Measurements from ENCODE around the gene PERM1. TPM values are rescaled to one million over a fixed set of nuclear protein-coding genes. Genes with fewer than 3 reads are reported as not detected.
"Not testable (repeated sequence)": the region's sequence is repeated elsewhere in the genome, so short reads cannot be mapped to it uniquely, and the experiment has no call there.

Gene PERM1
- total RNA-seq, 2 donors from 2014 or later: not detected

DNA sequence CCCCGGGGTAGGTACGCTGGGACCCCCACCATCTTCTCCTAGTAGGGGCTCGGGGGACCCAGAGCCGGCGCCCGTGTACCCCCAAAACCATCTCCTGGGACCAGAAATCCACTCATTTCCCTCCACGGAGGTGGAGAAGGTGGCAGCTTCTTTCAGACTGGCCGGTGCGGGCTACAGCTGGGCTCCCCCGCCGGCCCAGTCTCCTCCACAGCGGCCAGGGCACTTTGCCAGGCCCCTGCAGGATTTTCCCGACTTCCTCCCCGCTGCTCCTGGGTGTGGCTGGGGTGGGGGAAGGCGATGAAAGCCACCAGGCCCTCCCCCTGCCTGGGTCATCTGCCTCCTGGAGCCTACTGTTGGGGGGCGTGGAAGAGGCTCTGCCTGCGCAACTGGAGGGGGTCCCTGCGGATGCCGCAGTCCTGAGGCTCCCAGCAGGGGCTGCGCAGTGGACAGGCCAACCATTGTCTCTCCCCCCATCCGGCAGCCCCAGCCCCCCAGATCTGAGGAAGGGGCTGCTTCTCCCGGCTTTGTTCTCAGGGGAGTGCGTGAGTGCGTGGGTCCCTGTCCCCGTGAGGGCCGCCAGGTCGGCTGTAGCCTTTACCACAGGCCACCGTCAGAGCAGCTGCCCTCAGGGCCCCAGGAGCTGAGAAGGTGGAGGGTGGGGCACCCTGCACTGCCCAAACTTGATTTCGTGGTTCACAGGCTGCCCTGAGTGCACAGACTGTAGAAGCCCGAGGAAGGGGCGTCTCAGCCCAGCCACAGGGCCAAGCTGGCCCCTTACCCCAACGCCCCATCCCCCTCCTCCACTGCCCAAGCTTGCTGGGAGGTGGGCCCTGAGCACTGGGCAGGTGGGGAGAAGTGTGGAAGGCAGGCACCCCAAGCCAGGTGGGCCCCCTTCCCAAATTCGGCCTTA, 39.4 kb upstream of the PERM1 start:
- Mint-ChIP-seq H3K9me3 (no peaks in the 10 kb centered on the region), H3K4me3 (peak overlapping the region; percentile 22), H3K27ac (no peak overlapping the region), H3K27me3 (peaks cover 0 to 2% of the 10 kb centered on the region in 2 donors), H3K4me1 (ENCODE audit: low read depth in 2 of 2) (peaks cover 4 to 8% of the 10 kb centered on the region in 2 donors), H3K36me3 (no peaks in the 10 kb centered on the region)
- DNase-seq (ENCODE audit: low spot score) (no peak), ATAC-seq (no peak)

GRCh38 chr1:1020415-1021009, 38.6 kb upstream of the PERM1 start:
- Mint-ChIP-seq H3K27me3 (peaks cover 0 to 2% of the 10 kb centered on the region in 2 donors), H3K4me3 (peak overlapping the region; percentile 22), H3K36me3 (no peaks in the 10 kb centered on the region), H3K9me3 (no peaks in the 10 kb centered on the region), H3K27ac (no peak overlapping the region), H3K4me1 (ENCODE audit: low read depth in 2 of 2) (peaks cover 4 to 8% of the 10 kb centered on the region in 2 donors)
- DNase-seq (ENCODE audit: low spot score) (no peak), ATAC-seq (no peak)

DNA sequence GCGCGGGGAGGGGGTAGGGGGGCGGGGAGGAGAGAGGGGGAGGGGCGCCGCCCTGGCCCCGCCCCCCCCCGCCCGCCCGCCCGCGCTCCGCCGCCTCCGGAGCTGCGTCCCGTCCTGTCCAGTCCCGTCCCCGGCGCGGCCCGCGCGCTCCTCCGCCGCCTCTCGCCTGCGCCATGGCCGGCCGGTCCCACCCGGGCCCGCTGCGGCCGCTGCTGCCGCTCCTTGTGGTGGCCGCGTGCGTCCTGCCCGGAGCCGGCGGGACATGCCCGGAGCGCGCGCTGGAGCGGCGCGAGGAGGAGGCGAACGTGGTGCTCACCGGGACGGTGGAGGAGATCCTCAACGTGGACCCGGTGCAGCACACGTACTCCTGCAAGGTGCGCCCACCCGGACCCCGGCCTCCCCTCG, 38.1 kb upstream of the PERM1 start, which contains the start of gene AGRN:
Gene AGRN (plus strand): TSS at position 121 of the 405 bp plus-strand sequence. CDS start 53 bp downstream, at position 174.
- H3K36me3 Mint-ChIP-seq: no peaks in the 10 kb centered on the region
- ATAC-seq: peak; percentile 43 to 64
- no peak within 1 kb of the TSS for H3K27ac Mint-ChIP-seq
- DNase-seq (ENCODE audit: low spot score): no peak
- no peaks in the 10 kb centered on the region for H3K9me3 Mint-ChIP-seq
- peak within 1 kb of the TSS; percentile 22 for H3K4me3 Mint-ChIP-seq
- H3K4me1 Mint-ChIP-seq (ENCODE audit: low read depth in 2 of 2): peaks cover 4 to 8% of the 10 kb centered on the region in 2 donors
- H3K27me3 Mint-ChIP-seq: peaks cover 0 to 2% of the 10 kb centered on the region in 2 donors

GRCh38 chr1:1019122-1019999, 37.5 kb upstream of the PERM1 start:
- DNase-seq (ENCODE audit: low spot score): peak; percentile 89
- Mint-ChIP-seq H3K36me3 (no peaks in the 10 kb centered on the region), H3K27me3 (peaks cover 0 to 2% of the 10 kb centered on the region in 2 donors), H3K4me3 (no peak overlapping the region), H3K4me1 (ENCODE audit: low read depth in 2 of 2) (peaks cover 4 to 11% of the 10 kb centered on the region in 2 donors), H3K27ac (no peak overlapping the region), H3K9me3 (no peaks in the 10 kb centered on the region)
- ATAC-seq: peak; percentile 92 to 95

DNA sequence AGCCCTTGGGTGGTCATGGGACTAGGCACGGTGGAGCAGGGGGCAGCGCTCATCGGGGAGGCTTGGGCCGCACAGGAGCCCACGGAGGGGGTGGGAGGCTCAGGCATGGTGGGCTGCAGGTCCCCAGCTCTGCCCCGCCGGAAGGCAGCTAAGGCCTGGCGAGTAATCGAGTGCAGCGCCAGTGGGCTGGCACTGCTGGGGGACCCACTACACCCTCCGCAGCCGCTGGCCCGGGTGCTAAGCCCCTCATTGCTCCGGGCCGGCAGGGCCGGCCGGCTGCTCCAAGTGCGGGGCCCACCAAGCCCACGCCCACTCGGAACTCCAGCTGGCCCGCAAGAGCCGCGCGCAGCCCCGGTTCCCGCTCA, 36.4 kb upstream of the PERM1 start:
- not testable (repeated sequence) for H3K4me3 Mint-ChIP-seq; DNase-seq (ENCODE audit: low spot score)

DNA sequence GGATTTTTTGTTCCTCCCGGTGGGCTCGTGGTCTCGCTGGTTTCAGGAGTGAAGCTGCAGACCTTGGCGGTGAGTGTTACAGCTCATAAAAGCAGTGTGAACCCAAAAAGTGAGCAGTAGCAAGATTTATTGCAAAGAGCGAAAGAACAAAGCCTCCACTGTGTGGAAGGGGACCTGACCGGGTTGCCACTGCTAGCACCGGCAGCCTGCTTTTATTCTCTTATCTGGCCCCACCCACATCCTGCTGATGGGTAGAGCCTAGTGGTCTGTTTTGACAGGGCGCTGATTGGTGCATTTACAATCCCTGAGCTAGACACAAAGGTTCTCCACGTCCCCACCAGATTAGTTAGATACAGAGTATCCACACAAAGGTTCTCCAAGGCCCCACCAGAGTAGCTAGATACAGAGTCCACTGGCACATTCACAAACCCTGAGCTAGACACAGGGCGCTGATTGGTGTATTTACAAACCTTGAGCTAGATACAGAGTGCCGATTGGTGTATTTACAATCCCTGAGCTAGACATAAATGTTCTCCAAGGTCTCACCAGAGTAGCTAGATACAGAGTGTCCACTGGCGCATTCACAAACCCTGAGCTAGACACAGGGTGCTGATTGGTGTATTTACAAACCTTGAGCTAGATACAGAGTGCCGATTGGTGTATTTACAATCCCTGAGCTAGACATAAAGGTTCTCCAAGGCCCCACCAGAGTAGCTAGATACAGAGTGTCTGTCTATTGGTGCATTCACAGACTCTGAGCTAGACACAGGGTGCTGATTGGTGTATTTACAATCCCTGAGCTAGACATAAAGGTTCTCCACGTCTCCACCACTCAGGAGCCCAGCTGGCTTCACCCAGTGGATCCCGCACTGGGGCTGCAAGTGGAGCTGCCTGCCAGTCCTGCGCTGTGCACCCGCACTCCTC, 35.8 kb upstream of the PERM1 start:
- not testable (repeated sequence) for H3K27me3 Mint-ChIP-seq; ATAC-seq; H3K36me3 Mint-ChIP-seq; H3K9me3 Mint-ChIP-seq; DNase-seq (ENCODE audit: low spot score)
- H3K27ac Mint-ChIP-seq: peak overlapping the region; percentile 55 to 68
- H3K4me1 Mint-ChIP-seq (ENCODE audit: low read depth in 2 of 2): peaks cover 18 to 26% of the 10 kb centered on the region in 2 donors
- H3K4me3 Mint-ChIP-seq: peak overlapping the region; percentile 8

More for the DNA sequence above, 36.4 kb upstream of the PERM1 start:
- H3K9me3 Mint-ChIP-seq, H3K36me3 Mint-ChIP-seq, H3K27ac Mint-ChIP-seq, ATAC-seq, H3K27me3 Mint-ChIP-seq: not testable (repeated sequence)
- H3K4me1 Mint-ChIP-seq (ENCODE audit: low read depth in 2 of 2): peaks cover 12 to 22% of the 10 kb centered on the region in 2 donors

- Mint-ChIP-seq H3K27ac (peak overlapping the region in 1 of 2 donors; percentile 99), H3K9me3 (no peaks in the 10 kb centered on the region), H3K4me3 (peak overlapping the region; percentile 91), H3K27me3 (no peaks in the 10 kb centered on the region), H3K4me1 (ENCODE audit: low read depth in 2 of 2) (peaks cover 18 to 29% of the 10 kb centered on the region in 2 donors), H3K36me3 (no peaks in the 10 kb centered on the region)
- no peak for ATAC-seq
- DNase-seq (ENCODE audit: low spot score): no peak
Measured at GRCh38 chr1:1014799-1015681, 33.1 kb upstream of the PERM1 start.

DNA sequence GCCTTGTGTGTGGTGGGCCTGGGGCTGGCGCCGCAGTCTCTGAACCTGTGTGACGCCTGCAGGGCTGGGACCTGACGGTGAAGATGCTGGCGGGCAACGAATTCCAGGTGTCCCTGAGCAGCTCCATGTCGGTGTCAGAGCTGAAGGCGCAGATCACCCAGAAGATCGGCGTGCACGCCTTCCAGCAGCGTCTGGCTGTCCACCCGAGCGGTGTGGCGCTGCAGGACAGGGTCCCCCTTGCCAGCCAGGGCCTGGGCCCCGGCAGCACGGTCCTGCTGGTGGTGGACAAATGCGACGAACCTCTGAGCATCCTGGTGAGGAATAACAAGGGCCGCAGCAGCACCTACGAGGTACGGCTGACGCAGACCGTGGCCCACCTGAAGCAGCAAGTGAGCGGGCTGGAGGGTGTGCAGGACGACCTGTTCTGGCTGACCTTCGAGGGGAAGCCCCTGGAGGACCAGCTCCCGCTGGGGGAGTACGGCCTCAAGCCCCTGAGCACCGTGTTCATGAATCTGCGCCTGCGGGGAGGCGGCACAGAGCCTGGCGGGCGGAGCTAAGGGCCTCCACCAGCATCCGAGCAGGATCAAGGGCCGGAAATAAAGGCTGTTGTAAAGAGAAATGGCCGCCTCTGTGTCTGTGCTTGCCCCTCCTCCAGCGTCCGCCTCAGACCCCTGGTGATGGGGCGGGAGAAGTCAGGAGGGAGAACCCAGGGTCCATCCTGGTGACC, 32.2 kb upstream of the PERM1 start:
- DNase-seq (ENCODE audit: low spot score) (no peak), ATAC-seq (peak in 1 of 2 donors; percentile 13)
- H3K27ac Mint-ChIP-seq: peak overlapping the region; percentile 84 to 99
- peak overlapping the region; percentile 91 for H3K4me3 Mint-ChIP-seq
- H3K4me1 Mint-ChIP-seq (ENCODE audit: low read depth in 2 of 2): peaks cover 21 to 32% of the 10 kb centered on the region in 2 donors
- no peaks in the 10 kb centered on the region for H3K36me3 Mint-ChIP-seq
- peaks cover 1% of the 10 kb centered on the region for H3K9me3 Mint-ChIP-seq
- H3K27me3 Mint-ChIP-seq: no peaks in the 10 kb centered on the region

GRCh38 chr1:1013105-1013921, 31.4 kb upstream of the PERM1 start, which contains the start of gene ISG15:
Gene ISG15 (plus strand): TSS chr1:1013497. CDS start chr1:1013574, 77 bp downstream.
- Mint-ChIP-seq H3K4me3 (peak within 1 kb of the TSS; percentile 91), H3K9me3 (peaks cover 3% of the 10 kb centered on the region), H3K4me1 (ENCODE audit: low read depth in 2 of 2) (peaks cover 23 to 35% of the 10 kb centered on the region in 2 donors), H3K27me3 (no peaks in the 10 kb centered on the region), H3K27ac (peak within 1 kb of the TSS; percentile 84 to 99), H3K36me3 (no peaks in the 10 kb centered on the region)
- DNase-seq (ENCODE audit: low spot score) (peak; percentile 91), ATAC-seq (peak; percentile 94)

DNA sequence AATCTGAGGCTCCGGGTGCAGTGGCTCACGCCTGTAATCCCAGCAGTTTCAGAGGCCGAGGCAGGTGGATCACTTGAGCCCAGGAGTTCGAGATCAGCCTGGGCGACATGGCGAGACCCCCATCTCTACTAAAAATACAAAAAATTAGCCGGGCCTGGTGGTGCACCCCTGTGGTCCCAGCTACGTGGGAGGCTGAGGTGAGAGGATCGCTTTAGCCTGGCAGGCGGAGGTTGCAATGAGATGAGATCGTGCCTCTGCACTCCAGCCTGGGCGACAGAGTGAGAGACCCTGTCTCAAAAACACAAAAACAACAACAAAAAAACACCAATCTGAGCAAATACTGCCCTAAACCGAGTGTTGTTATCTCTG, 30.8 kb upstream of the PERM1 start:
- not testable (repeated sequence) for ATAC-seq; H3K9me3 Mint-ChIP-seq; H3K36me3 Mint-ChIP-seq; DNase-seq (ENCODE audit: low spot score); H3K27me3 Mint-ChIP-seq
- H3K4me3 Mint-ChIP-seq: peak overlapping the region; percentile 91
- peaks cover 23 to 35% of the 10 kb centered on the region in 2 donors for H3K4me1 Mint-ChIP-seq (ENCODE audit: low read depth in 2 of 2)
- peak overlapping the region; percentile 84 to 99 for H3K27ac Mint-ChIP-seq

Measured in natural killer cell treated with Interleukin-12 subunit alpha and Interleukin-12 subunit beta and Interleukin-15 and Interleukin-18, amount 100 ng/mL, for 72 hours (primary cell).